Neural cell (in vitro differentiated cells): ENCODE measurements around the gene ALOX5AP. TPM values are rescaled to one million over a fixed set of nuclear protein-coding genes. Genes with fewer than 3 reads are reported as not detected.

ENCODE experiments used
- H2AFZ ChIP-seq: fragments of 200-600, 300-800 bp; sonication (generic), shearing (Covaris generic); 2 replicates; pipeline ENCODE4 v1.6.0; 2014; ENCODE audit warnings: low read depth, mild to moderate bottlenecking, antibody characterized with exemption, low read length, moderate library complexity
- H3F3A ChIP-seq: fragments of 200-600 bp; shearing (Covaris generic); 2 replicates; pipeline ENCODE4 v1.6.1; 2016; ENCODE audit warnings: mild to moderate bottlenecking, moderate library complexity, mixed read lengths, antibody characterized with exemption, low read length; ENCODE audit not compliant: insufficient read depth, poor library complexity, severe bottlenecking
- H3K27ac ChIP-seq: fragments of 200-600, 300-800 bp; sonication (generic), shearing (Covaris generic); 2 replicates; pipeline ENCODE4 v1.5.1; 2014; ENCODE audit warnings: mild to moderate bottlenecking, low read length, moderate library complexity
- H3K27me3 ChIP-seq: fragments of 300-800, 200-600 bp; sonication (generic), shearing (Covaris generic); 2 replicates; pipeline ENCODE4 v1.6.0; 2014; ENCODE audit warnings: mild to moderate bottlenecking, low read depth, low read length, moderate library complexity; ENCODE audit not compliant: insufficient read depth
- H3K36me3 ChIP-seq: fragments of 300-800, 200-600 bp; sonication (generic), shearing (Covaris generic); 2 replicates; pipeline ENCODE4 v1.5.1; 2014; ENCODE audit warnings: mild to moderate bottlenecking, antibody characterized with exemption, low read length, moderate library complexity; ENCODE audit not compliant: insufficient read depth
- H3K4me2 ChIP-seq: fragments of 300-800, 200-600 bp; sonication (generic), shearing (Covaris generic); 2 replicates; pipeline ENCODE4 v1.6.0; 2014; ENCODE audit warnings: mild to moderate bottlenecking, low read length
- H3K4me3 ChIP-seq: fragments of 300-800, 200-600 bp; sonication (generic), shearing (Covaris generic); 2 replicates; pipeline ENCODE4 v1.5.1; 2014; ENCODE audit warnings: mild to moderate bottlenecking, low read length, moderate library complexity
- H3K79me2 ChIP-seq: fragments of 200-600 bp; shearing (Covaris generic); replicated peaks from 2 replicates; pipeline ENCODE4 v1.6.0; 2014; ENCODE audit warnings: mild to moderate bottlenecking, low read length, moderate library complexity; ENCODE audit not compliant: insufficient read depth
- H3K9ac ChIP-seq: fragments of 300-800, 200-600 bp; sonication (generic), shearing (Covaris generic); 2 replicates; pipeline ENCODE4 v1.6.1; 2016; ENCODE audit warnings: mild to moderate bottlenecking, low read length, mixed read lengths
- H3K9me2 ChIP-seq: fragments of 200-600 bp; shearing (Covaris generic); 2 replicates; pipeline ENCODE4 v1.6.1; 2016; ENCODE audit warnings: mild to moderate bottlenecking, low read length, mixed read lengths; ENCODE audit not compliant: insufficient read depth
- H3K9me3 ChIP-seq: fragments of 200-600, 300-800 bp; sonication (generic), shearing (Covaris generic); 2 replicates; pipeline ENCODE4 v1.6.1; 2016; ENCODE audit warnings: mild to moderate bottlenecking, mixed run types, low read length, moderate library complexity, mixed read lengths
- H4K20me1 ChIP-seq: fragments of 200-600 bp; shearing (Covaris generic); 2 replicates; pipeline ENCODE4 v1.6.1; 2016; ENCODE audit warnings: mild to moderate bottlenecking, mixed run types; ENCODE audit not compliant: insufficient read depth
- CTCF ChIP-seq: fragments of 450-650 bp; IDR thresholded peaks from 2 replicates; pipeline ENCODE4 v1.5.1; 2014; ENCODE audit warnings: antibody characterized with exemption, mild to moderate bottlenecking, moderate library complexity; ENCODE audit not compliant: poor library complexity, severe bottlenecking
- EP300 ChIP-seq: fragments of 450-650 bp; conservative IDR thresholded peaks from 2 replicates; pipeline ENCODE4 v1.6.1; 2014; ENCODE audit warnings: antibody characterized with exemption, mild to moderate bottlenecking, moderate library complexity; ENCODE audit not compliant: poor library complexity, severe bottlenecking
- EZH2 ChIP-seq: fragments of 200-600, 300-800 bp; shearing (Covaris generic), sonication (generic); IDR thresholded peaks from 2 replicates; pipeline ENCODE4 v1.6.1; 2014; ENCODE audit warnings: antibody characterized with exemption, low read length, borderline replicate concordance, mild to moderate bottlenecking; ENCODE audit not compliant: insufficient read depth, poor library complexity, severe bottlenecking
- MXI1 ChIP-seq: fragments of 450-650 bp; conservative IDR thresholded peaks from 2 replicates; pipeline ENCODE4 v1.6.1; 2014; ENCODE audit warnings: antibody characterized with exemption, mild to moderate bottlenecking; ENCODE audit not compliant: poor library complexity, severe bottlenecking
- POLR2AphosphoS5 ChIP-seq: IDR thresholded peaks from 2 replicates; pipeline ENCODE4 v1.6.1; 2012
- RAD21 ChIP-seq: fragments of 450-650 bp; conservative IDR thresholded peaks from 2 replicates; pipeline ENCODE4 v1.6.1; 2014; ENCODE audit warnings: antibody characterized with exemption, mild to moderate bottlenecking, moderate library complexity
- SMC3 ChIP-seq: fragments of 450-650 bp; conservative IDR thresholded peaks from 2 replicates; pipeline ENCODE4 v1.6.1; 2014; ENCODE audit warnings: antibody characterized with exemption, mild to moderate bottlenecking, moderate library complexity; ENCODE audit not compliant: poor library complexity
- polyA plus RNA-seq: library from polyadenylated mRNA; depleted of rRNA; stranded (reverse); fragments of >200 nt; gene quantifications from 2 replicates; pipeline ENCODE4 v1.2.3, GENCODE V29; 2014
- TF ChIP-seq, protein P1 (sequence below): IDR thresholded peaks from 2 replicates; pipeline ENCODE4 v1.6.1; 2012; ENCODE audit warnings: borderline replicate concordance

The ALOX5AP gene
- polyA plus RNA-seq, 1 donor from 2014 or later = not detected

DNA sequence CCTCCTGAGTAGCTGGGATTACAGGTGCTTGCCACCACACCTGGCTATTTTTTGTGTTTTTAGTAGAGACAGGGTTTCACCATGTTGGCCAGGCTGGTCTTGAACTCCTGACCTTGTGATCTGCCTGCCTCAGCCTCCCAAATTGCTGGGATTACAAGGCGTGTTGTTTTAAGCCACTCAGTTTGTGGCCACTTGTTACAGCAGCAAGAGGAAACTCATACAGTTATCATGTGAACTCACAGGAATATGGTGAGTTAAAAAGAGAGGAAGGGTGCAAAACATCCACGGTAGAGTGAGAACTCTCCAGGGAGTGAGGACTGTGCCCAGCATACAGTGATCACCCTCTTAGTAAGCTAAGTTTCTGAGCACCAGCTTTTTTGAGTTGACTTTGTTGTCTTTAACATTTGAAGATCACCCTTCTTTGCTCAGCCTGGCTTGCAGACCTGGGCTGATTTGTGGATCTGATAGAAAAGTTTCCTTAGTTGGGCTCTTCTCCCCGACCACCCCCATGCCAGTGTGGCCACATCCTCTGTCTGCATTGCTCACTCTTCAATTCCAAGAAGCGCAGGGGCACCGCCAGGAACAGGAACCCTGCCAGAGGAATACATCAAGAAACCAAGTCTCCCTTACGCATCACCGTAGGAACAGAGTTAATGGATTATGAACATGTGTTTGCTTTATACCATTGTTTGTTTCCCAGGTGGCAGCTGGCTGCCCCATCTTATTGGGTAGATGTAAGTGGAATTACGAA lies 16.0 kb downstream of the ALOX5AP start:
- Histone ChIP-seq H3K9ac (no peak overlapping the region), H3K9me3 (no peaks in the 10 kb centered on the region), H3K4me2 (no peak overlapping the region), H3F3A (peaks cover 3% of the 10 kb centered on the region), H4K20me1 (no peaks in the 10 kb centered on the region), H2AFZ (no peak overlapping the region), H3K79me2 (no peaks in the 10 kb centered on the region), H3K27ac (no peak overlapping the region), H3K4me3 (peak overlapping the region; percentile 22), H3K9me2 (no peaks in the 10 kb centered on the region), H3K27me3 (no peaks in the 10 kb centered on the region), H3K36me3 (no peaks in the 10 kb centered on the region)
- TF ChIP-seq EZH2 (no peak), POLR2AphosphoS5 (no peak), EP300 (no peak), MXI1 (no peak)

GRCh38 chr13:30752201-30752797 lies 17.0 kb downstream of the ALOX5AP start:
- peak; percentile 37 for TF ChIP-seq POLR2AphosphoS5
- TF ChIP-seq, protein P1, sequence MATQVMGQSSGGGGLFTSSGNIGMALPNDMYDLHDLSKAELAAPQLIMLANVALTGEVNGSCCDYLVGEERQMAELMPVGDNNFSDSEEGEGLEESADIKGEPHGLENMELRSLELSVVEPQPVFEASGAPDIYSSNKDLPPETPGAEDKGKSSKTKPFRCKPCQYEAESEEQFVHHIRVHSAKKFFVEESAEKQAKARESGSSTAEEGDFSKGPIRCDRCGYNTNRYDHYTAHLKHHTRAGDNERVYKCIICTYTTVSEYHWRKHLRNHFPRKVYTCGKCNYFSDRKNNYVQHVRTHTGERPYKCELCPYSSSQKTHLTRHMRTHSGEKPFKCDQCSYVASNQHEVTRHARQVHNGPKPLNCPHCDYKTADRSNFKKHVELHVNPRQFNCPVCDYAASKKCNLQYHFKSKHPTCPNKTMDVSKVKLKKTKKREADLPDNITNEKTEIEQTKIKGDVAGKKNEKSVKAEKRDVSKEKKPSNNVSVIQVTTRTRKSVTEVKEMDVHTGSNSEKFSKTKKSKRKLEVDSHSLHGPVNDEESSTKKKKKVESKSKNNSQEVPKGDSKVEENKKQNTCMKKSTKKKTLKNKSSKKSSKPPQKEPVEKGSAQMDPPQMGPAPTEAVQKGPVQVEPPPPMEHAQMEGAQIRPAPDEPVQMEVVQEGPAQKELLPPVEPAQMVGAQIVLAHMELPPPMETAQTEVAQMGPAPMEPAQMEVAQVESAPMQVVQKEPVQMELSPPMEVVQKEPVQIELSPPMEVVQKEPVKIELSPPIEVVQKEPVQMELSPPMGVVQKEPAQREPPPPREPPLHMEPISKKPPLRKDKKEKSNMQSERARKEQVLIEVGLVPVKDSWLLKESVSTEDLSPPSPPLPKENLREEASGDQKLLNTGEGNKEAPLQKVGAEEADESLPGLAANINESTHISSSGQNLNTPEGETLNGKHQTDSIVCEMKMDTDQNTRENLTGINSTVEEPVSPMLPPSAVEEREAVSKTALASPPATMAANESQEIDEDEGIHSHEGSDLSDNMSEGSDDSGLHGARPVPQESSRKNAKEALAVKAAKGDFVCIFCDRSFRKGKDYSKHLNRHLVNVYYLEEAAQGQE = no peak
- H2AFZ ChIP-seq = no peak overlapping the region
- H4K20me1 ChIP-seq = no peaks in the 10 kb centered on the region
- no peaks in the 10 kb centered on the region for H3K27me3 ChIP-seq
- no peaks in the 10 kb centered on the region for H3K79me2 ChIP-seq
- no peak overlapping the region for H3K4me2 ChIP-seq
- peaks cover 3% of the 10 kb centered on the region for H3F3A ChIP-seq
- peak overlapping the region; percentile 21 for H3K9ac ChIP-seq
- H3K9me2 ChIP-seq = no peaks in the 10 kb centered on the region
- peak overlapping the region; percentile 73 for H3K27ac ChIP-seq
- no peaks in the 10 kb centered on the region for H3K9me3 ChIP-seq
- H3K36me3 ChIP-seq = no peaks in the 10 kb centered on the region
- peak overlapping the region; percentile 22 for H3K4me3 ChIP-seq

DNA sequence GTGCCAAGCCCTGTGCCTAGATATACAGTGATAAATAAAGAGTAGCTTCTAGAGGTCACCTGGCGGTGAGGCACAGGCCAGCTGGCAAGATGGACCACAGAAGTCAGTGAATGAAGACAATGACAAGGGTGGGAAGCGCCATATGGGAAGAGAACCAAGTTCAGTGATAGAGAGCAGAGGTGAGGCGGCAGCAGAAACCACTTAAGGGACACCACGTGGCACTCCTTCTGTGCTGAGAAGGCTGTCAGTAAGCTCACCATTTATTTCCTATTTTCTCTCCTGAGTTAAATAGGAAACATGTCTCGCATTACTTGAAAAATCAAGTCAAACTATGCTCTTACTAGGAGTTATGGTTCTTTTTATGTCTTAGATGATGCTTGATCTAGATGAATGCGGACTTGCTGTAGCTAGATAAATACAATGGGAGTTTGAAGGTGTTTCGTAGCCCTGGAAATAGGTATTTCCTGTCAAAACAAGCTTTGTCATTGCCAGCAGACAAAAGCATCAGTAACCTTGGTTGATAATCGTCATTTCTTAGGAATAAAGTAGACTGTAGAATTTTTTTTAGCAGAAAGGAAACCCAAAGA lies 17.8 kb downstream of the ALOX5AP start:
- Histone ChIP-seq H2AFZ (no peak overlapping the region), H3K36me3 (no peaks in the 10 kb centered on the region), H3K27ac (peak overlapping the region; percentile 73), H3K9me2 (no peaks in the 10 kb centered on the region), H3K79me2 (no peaks in the 10 kb centered on the region), H4K20me1 (no peaks in the 10 kb centered on the region), H3K4me2 (no peak overlapping the region), H3K9ac (peak overlapping the region; percentile 21), H3F3A (peaks cover 3% of the 10 kb centered on the region), H3K9me3 (no peaks in the 10 kb centered on the region), H3K4me3 (peak overlapping the region; percentile 22), H3K27me3 (no peaks in the 10 kb centered on the region)
- TF ChIP-seq RAD21 (no peak), SMC3 (peak; percentile 18), CTCF (no peak), EP300 (peak; percentile 79), POLR2AphosphoS5 (peak; percentile 67)
